HG02884 (cell line): ENCODE results near the gene SPOCK2.

Experiments used
- ATAC-seq: cut with Tn5 transposase; IDR thresholded peaks from one replicate; pipeline ENCODE4 v1.9.1; 2021; ENCODE audit warnings: mild to moderate bottlenecking, moderate library complexity; ENCODE audit not compliant: unreplicated experiment

SPOCK2 gene

GRCh38 chr10:72074574-72075375, 13.6 kb downstream of the SPOCK2 start:
- ATAC-seq, result no peak

- ATAC-seq, result no peak
Observed at GRCh38 chr10:72073708-72074573, 14.4 kb downstream of the SPOCK2 start.

GRCh38 chr10:72072639-72073038, 15.7 kb downstream of the SPOCK2 start:
- no peak for ATAC-seq

DNA sequence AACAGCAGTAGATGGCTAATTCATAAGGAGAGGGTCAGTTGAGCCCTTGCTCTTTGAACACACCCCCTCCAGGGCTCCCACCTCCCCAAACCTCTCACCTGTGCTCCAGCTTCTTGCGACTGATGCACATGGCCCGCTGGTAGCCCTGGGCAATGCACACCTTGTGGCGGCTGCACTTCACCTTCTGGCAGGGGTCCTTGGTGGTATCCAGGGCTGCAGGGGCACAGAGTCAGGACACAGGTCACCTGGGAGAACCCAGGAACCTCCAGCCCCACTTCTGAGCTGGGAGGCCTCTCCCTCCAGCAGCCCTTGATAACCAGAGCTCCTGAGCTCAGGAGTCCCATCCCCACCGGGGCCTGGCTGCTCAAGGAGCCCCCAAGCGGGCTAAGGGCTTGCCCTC, 16.3 kb downstream of the SPOCK2 start:
- ATAC-seq, result no peak

DNA sequence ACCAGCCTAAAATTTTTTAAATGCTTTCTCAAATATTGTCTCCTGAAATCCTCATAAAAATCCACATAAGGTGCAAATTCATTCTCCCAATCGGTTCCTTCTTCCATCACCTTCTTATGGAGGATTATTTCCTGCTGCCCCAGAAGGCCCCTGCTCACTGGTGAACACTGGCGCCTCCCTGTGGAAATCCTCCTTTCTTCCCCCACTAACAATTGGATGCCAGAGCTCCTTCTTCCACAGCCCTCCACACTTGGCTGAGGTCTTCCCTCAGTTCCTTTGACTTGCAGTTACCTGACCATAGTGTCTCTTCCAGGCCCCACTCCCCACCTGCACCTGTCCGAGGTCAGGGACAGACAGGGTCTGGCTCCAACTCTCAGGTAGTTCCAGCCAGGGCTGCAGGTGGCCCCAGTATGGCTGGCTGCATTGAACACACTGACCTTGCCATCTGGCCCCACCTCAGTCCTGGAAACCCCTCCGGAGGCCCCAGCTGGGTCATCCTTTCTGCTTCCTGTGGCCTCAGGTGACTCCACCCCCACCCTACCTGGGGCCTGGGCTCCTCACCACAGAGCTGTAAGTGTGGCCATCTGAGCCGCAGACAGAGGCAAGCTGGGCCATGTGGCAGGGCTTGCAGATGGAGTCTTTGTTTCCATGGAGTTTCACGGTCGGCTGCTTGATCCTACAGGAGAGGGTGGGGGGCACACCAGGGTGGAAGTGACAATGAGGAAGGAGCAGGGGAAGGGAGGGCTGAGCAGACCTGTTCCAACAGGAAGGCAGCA, 18.4 kb downstream of the SPOCK2 start:
- no peak for ATAC-seq

DNA sequence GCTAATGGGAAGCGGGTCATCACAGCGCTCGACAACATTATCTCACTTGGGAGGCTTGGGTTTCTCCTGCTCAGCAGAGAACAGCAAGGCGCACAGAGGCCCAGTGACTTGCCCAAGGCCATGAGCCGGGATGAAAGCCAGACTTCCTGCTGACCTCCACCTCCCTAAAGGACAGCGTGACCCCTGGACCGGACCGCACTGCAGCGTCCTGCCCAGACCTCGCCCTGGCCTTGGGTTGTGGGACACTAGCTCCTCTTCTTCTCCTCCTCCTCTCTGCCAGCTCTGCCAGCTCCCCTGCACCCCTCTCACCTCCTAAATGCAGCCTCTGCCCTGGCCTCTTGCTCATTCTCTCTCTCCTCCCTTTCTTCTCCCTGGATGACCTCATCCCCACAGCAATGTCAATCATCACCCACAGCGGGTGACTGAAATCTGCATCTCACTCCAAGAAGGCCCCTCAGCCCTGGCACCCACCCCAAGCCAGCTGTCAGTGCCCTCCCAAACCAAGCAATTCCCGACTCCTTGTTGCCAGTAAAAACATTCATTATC, 19.4 kb downstream of the SPOCK2 start:
- no peak for ATAC-seq

DNA sequence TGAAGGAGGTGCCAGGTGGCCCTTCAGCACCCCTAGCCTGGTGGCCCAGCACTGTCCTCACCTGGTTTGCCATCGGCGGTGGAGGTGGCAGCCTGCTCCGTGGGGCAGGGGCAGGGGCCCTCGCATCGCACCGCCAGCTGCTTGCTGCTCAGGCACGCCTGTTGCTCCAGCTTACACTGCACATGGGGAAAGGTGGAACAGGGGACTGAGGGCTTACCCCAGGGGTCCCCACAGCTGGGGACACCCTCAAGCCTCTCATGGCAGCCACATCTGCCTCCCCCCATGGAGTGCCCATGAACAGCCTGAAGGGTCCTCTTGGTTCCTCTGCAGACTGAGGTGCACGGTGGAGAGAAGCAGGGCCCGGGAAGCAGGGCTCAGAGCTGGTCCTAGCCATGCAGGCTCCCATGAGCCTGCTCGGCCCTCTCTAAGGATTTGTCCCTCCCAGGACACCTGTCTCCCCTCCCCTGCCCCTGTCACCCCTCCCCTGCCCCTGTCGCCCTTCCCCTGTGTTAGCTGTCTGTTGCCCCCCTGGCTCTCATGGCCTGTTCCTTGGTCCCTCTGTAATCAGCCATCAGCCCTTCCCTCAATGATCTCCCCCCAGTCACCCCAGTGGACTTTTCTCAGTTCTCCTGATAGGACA, 20.1 kb downstream of the SPOCK2 start:
- ATAC-seq, result no peak

- no peak for ATAC-seq
Observed at GRCh38 chr10:72067463-72068125, 20.8 kb downstream of the SPOCK2 start.

- ATAC-seq, result no peak
Observed at GRCh38 chr10:72066318-72067284, 21.8 kb downstream of the SPOCK2 start.

GRCh38 chr10:72065439-72066025, 22.8 kb downstream of the SPOCK2 start:
- no peak for ATAC-seq

- no peak for ATAC-seq
Observed at GRCh38 chr10:72063703-72064391, 24.5 kb downstream of the SPOCK2 start.

- ATAC-seq, result no peak
Observed at GRCh38 chr10:72062832-72063702, 25.3 kb downstream of the SPOCK2 start.

DNA sequence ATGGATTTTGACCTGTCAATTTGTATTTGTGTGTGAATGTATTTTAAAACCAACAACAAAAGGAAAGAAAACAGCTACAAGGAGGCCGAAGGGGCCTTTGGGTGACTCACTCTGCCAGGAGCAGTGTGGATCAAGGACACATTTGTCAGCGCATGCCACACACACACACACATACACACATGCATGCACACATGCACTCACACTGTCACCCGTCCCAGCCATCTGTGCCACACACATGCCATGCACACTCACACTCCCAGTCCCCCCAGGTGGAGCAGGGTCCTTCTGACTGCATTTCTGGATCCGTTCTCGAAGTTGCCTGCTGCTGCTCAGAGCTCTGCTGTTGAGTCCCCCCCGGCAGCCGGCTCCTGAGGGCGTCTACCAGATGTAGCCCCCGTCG, 26.0 kb downstream of the SPOCK2 start:
- ATAC-seq, result no peak

DNA sequence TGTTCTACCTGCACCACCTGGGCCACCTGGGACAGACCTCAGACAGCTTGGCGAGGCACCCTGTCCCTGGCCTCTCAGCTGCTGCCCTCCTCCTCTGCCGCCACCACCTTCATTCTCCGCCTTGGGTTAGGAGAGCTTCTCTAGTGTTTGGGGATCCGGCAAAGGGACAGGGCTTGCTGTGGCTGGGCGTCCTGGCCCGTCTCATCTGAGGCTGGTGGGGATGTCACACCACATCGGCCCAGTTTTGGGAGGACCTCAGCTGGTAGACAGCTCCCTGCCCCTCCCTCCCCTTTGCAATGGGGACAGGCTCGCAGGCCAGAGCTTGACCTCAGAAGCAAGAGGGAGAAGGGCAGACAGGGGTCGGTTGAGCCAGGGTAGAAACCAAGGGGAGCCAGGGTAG, 26.4 kb downstream of the SPOCK2 start:
- no peak for ATAC-seq

DNA sequence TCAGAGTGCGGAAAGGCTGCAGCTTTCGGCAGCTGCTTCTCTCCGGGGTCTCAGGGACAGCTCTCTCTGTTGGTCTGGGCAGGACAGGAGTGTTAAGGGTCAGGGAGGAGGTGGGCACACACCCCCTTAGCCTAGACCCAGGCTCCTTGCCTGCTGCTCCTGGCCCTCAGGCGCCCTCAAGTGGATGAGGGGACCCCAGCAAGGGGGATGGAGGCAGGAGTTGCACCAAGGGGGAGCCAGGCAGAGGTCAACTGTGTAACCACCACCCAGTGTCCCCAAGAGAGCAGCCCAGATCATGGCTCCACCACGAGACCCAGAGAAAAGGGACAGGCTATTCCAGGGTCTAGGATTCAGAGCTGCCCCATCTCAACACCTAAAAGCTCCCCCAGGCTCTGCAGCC, 26.9 kb downstream of the SPOCK2 start:
- ATAC-seq, result no peak

- no peak for ATAC-seq
Observed at GRCh38 chr10:72059843-72060822, 28.2 kb downstream of the SPOCK2 start.
